ENCODE results near the gene PSME3. TPM values are rescaled to one million over a fixed set of nuclear protein-coding genes. Genes with fewer than 3 reads are reported as not detected.
A peak's percentile ranks its signal among the peaks of the same experiment; 100 is the strongest.

PSME3 gene
- total and polyA plus RNA-seq, 2 experiments from 2014 or later, result 93.5 to 178 TPM

- no peaks in the 10 kb centered on the region for H4K20me1 ChIP-seq (replicated peaks; ENCODE audit: insufficient read depth)
- H3K36me3 ChIP-seq (ENCODE audit: insufficient read depth), result no peaks in the 10 kb centered on the region
- peaks cover 17% of the 10 kb centered on the region for H3K4me1 ChIP-seq (ENCODE audit: insufficient read depth)
- no peaks in the 10 kb centered on the region for H3F3A ChIP-seq (replicated peaks; ENCODE audit: low read depth)
- Mint-ChIP-seq H3K27ac (no peak overlapping the region; the same call in 1 of the 2 replicates), H3K4me3 (no peak overlapping the region; the same call in 2 of the 3 replicates), H3K4me1 (peaks cover 14% of the 10 kb centered on the region), H3K9me3 (peaks cover 2% of the 10 kb centered on the region; the same call in 1 of the 3 replicates), H3K36me3 (ENCODE audit: low read depth) (no peaks in the 10 kb centered on the region), H3K27me3 (ENCODE audit: insufficient read depth, low read depth, poor library complexity) (peaks cover 6% of the 10 kb centered on the region)
- DNase-seq (ENCODE audit: low spot score), result no peak
- H3K27ac ChIP-seq (ENCODE audit: low read depth), result no peak overlapping the region
- H2AFZ ChIP-seq, result peak overlapping the region; percentile 97
- H3K4me3 ChIP-seq, result no peak overlapping the region
- no peak for ATAC-seq
- H3K4me2 ChIP-seq, result no peak overlapping the region
- no peaks in the 10 kb centered on the region for H3K79me2 ChIP-seq (replicated peaks; ENCODE audit: insufficient read depth)
- 0 out of 2 replicates have a peak, but pooled peaks cover 4% of the 10 kb centered on the region for H3K9me2 ChIP-seq (ENCODE audit: insufficient read depth)
- no peaks in the 10 kb centered on the region for H3K27me3 ChIP-seq (ENCODE audit: insufficient read depth)
- TF ChIP-seq POLR2AphosphoS5 (IDR thresholded peaks at IDR 0.05; ENCODE audit: low read depth) (no peak), ZNF114 (CRISPR knock-in tag; IDR thresholded peaks at IDR 0.05) (no peak), STAT1 (IDR thresholded peaks at IDR 0.05; ENCODE audit: unreplicated experiment) (no peak), CREB1 (CRISPR knock-in tag; IDR thresholded peaks at IDR 0.05; ENCODE audit: low read depth) (no peak), EZH2phosphoT487 (IDR thresholded peaks at IDR 0.05; ENCODE audit: unreplicated experiment) (no peak), JUNB (IDR thresholded peaks at IDR 0.05; ENCODE audit: unreplicated experiment) (no peak), REST (IDR thresholded peaks at IDR 0.05; ENCODE audit: unreplicated experiment) (no peak), ZNF331 (CRISPR knock-in tag; IDR thresholded peaks at IDR 0.05; ENCODE audit: low read depth) (no peak), NANOG (IDR thresholded peaks at IDR 0.05; ENCODE audit: borderline replicate concordance) (no peak), CTCF (conservative IDR thresholded peaks at IDR 0.05; ENCODE audit: low read depth in 2 of 2) (no peak), EZH2 (IDR thresholded peaks at IDR 0.05; ENCODE audit: low read depth, unreplicated experiment) (no peak), ZNF462 (CRISPR knock-in tag; IDR thresholded peaks at IDR 0.05) (no peak)
These were observed 60.2 kb downstream of the PSME3 start for GRCh38 chr17:42893359-42893758.

All from GM23338 (cell line).